Liver (tissue), 9 donors: ENCODE data around the gene GSE1. TPM values are rescaled to one million over a fixed set of nuclear protein-coding genes. Genes with fewer than 3 reads are reported as not detected.

ENCODE experiments used
- DNase-seq: peaks from one replicate; pipeline ENCODE4 v3.0.0-alpha.2; 2017; ENCODE audit warnings: low spot score
- H3K27ac ChIP-seq, 2 donors: one replicate each; pipeline ENCODE4 v1.7.0; 2013; ENCODE audit warnings: inconsistent platforms in 2 of 2, low read length in 2 of 2, control low read depth in 1 of 2, low read depth in 1 of 2, mild to moderate bottlenecking in 1 of 2
- H3K27me3 ChIP-seq, 4 donors: one replicate each; pipeline versions ENCODE4 v1.6.1 to v1.7.0; 2013; ENCODE audit warnings: low read length in 3 of 4, inconsistent platforms in 1 of 4, mild to moderate bottlenecking in 1 of 4, moderate library complexity in 1 of 4; ENCODE audit not compliant: control insufficient read depth in 4 of 4, insufficient read depth in 4 of 4
- H3K36me3 ChIP-seq, 4 donors: one replicate each; pipeline versions ENCODE4 v1.6.1 to v1.7.0; 2013; ENCODE audit warnings: low read length in 3 of 4, mild to moderate bottlenecking in 3 of 4, low read depth in 1 of 4, moderate library complexity in 1 of 4; ENCODE audit not compliant: control insufficient read depth in 4 of 4, insufficient read depth in 3 of 4
- H3K4me1 ChIP-seq, 4 donors: one replicate each; pipeline versions ENCODE4 v1.6.1 to v1.7.0; 2013; ENCODE audit warnings: low read length in 3 of 4, mild to moderate bottlenecking in 3 of 4, moderate library complexity in 1 of 4; ENCODE audit not compliant: control insufficient read depth in 4 of 4, insufficient read depth in 4 of 4
- H3K4me3 ChIP-seq, 3 donors: one replicate each; pipeline versions ENCODE4 v1.6.1 to v1.7.0; 2013; ENCODE audit warnings: low read length in 3 of 3, control low read depth in 1 of 3, low read depth in 1 of 3, mild to moderate bottlenecking in 1 of 3
- H3K9ac ChIP-seq, 2 donors: one replicate each; pipeline ENCODE4 v1.7.0; 2013; ENCODE audit warnings: low read length in 2 of 2, mild to moderate bottlenecking in 2 of 2, moderate library complexity in 2 of 2, control low read depth in 1 of 2, low read depth in 1 of 2
- H3K9me3 ChIP-seq, 4 donors: one replicate each; pipeline versions ENCODE4 v1.6.1 to v1.7.0; 2013; ENCODE audit warnings: low read length in 3 of 4; ENCODE audit not compliant: control insufficient read depth in 4 of 4
- CTCF ChIP-seq: fragments of 150-350 bp; IDR thresholded peaks from 2 replicates; pipeline ENCODE4 v1.5.1; 2017; ENCODE audit warnings: improper control_type of control experiment, low read depth, low read length; ENCODE audit not compliant: missing input control
- EGR1 ChIP-seq, 2 donors: IDR thresholded peaks; 2 replicates each; pipeline ENCODE4 v1.6.1; 2016 to 2018; ENCODE audit warnings: antibody characterized with exemption in 2 of 2, low read depth in 2 of 2
- FOXA1 ChIP-seq: IDR thresholded peaks from 2 replicates; pipeline ENCODE4 v1.6.1; 2016; ENCODE audit warnings: antibody characterized with exemption
- FOXA2 ChIP-seq: IDR thresholded peaks from 2 replicates; pipeline ENCODE4 v1.6.1; 2016; ENCODE audit warnings: antibody characterized with exemption
- GABPA ChIP-seq, 2 donors: IDR thresholded peaks in 1 of 2; conservative IDR thresholded peaks in 1 of 2; 2 replicates each; pipeline ENCODE4 v1.6.1; 2016; ENCODE audit warnings: antibody characterized with exemption in 2 of 2, mild to moderate bottlenecking in 1 of 2, moderate library complexity in 1 of 2
- HNF4A ChIP-seq, 2 donors: conservative IDR thresholded peaks; 2 replicates each; pipeline ENCODE4 v1.6.1; 2016; ENCODE audit warnings: antibody characterized with exemption in 2 of 2, mild to moderate bottlenecking in 2 of 2
- HNF4G ChIP-seq: IDR thresholded peaks from 2 replicates; pipeline ENCODE4 v1.6.1; 2016; ENCODE audit warnings: antibody characterized with exemption
- NR2F2 ChIP-seq: IDR thresholded peaks from 2 replicates; pipeline ENCODE4 v1.6.1; 2016; ENCODE audit warnings: antibody characterized with exemption
- RAD21 ChIP-seq, 2 donors: IDR thresholded peaks; 2 replicates each; pipeline ENCODE4 v1.6.1; 2016; ENCODE audit warnings: antibody characterized with exemption in 2 of 2, mild to moderate bottlenecking in 2 of 2
- REST ChIP-seq: IDR thresholded peaks from 2 replicates; pipeline ENCODE4 v1.6.1; 2016; ENCODE audit warnings: antibody characterized with exemption, mild to moderate bottlenecking
- ZBTB33 ChIP-seq: IDR thresholded peaks from 2 replicates; pipeline ENCODE4 v1.6.1; 2016; ENCODE audit warnings: antibody characterized with exemption
- WGBS: extraction: QIAGEN DNeasy Blood & Tissue Kit; methylation state at CpG from one replicate; pipeline ENCODE4 v1.1.7; 2013; 5-methylcytosine and 5-hydroxymethylcytosine counted together
- polyA plus RNA-seq, 2 donors: library from polyadenylated mRNA; stranded (reverse) in 1 of 2; unstranded in 1 of 2; fragments of 200-250 nt in 1 of 2; fragments of >200 nt in 1 of 2; fragmentation: Nextera tagmentation in 1 of 2; extraction: Ambion mirVana in 1 of 2; gene quantifications; one replicate each; pipeline versions ENCODE4 v1.2.1 to v1.2.3, GENCODE V29; 2013 to 2015
- total RNA-seq, 2 donors: library from RNA; depleted of rRNA; stranded (reverse); fragments of >200 nt; gene quantifications; one replicate each; pipeline ENCODE4 v1.2.3, GENCODE V29; 2014
- donor health status: healthy.
- donor health status: healthy.
- donor health status: healthy.
- donor health status: healthy.
- donor health status: healthy.

Gene GSE1
- total and polyA plus RNA-seq, 4 donors, result 9.9 to 37.7 (median 25.2) TPM

GRCh38 chr16:85607321-85607765, 5.8 kb upstream of the GSE1 start (continued):
- TF ChIP-seq REST (no peak), HNF4G (no peak), ZBTB33 (no peak)

GRCh38 chr16:85607796-85608514, 5.2 kb upstream of the GSE1 start:
- Histone ChIP-seq H3K4me3 (no peak overlapping the region), H3K36me3 (no peaks in the 10 kb centered on the region), H3K9ac (no peak overlapping the region), H3K27me3 (no peaks in the 10 kb centered on the region), H3K9me3 (no peaks in the 10 kb centered on the region), H3K4me1 (peaks cover 5 to 34% (median 16%) of the 10 kb centered on the region in 4 donors), H3K27ac (no peak overlapping the region)
- no peak for TF ChIP-seq HNF4A (conservative IDR thresholded peaks at IDR 0.05)
- no peak for TF ChIP-seq FOXA1
- no peak for TF ChIP-seq FOXA2
- TF ChIP-seq EGR1 (IDR thresholded peaks at IDR 0.05; ENCODE audit: low read depth in 2 of 2), result no peak
- no peak for TF ChIP-seq CTCF
- no peak for TF ChIP-seq RAD21 (IDR thresholded peaks at IDR 0.05)
- no peak for TF ChIP-seq NR2F2
- 84% methylated on average over 14 of the region's 14 CpGs for WGBS
- no peak for DNase-seq

GRCh38 chr16:85608515-85608885, 4.6 kb upstream of the GSE1 start:
- H3K27ac ChIP-seq, result no peak overlapping the region

More at GRCh38 chr16:85608515-85608885, 4.6 kb upstream of the GSE1 start:
- H3K27me3 ChIP-seq, result no peaks in the 10 kb centered on the region
- H3K4me1 ChIP-seq, result peaks cover 5 to 32% (median 16%) of the 10 kb centered on the region in 4 donors
- no peak for TF ChIP-seq RAD21 (IDR thresholded peaks at IDR 0.05)
- no peak for TF ChIP-seq GABPA (IDR thresholded peaks at IDR 0.05 in 1 of 2, conservative IDR thresholded peaks at IDR 0.05 in 1 of 2)
- no peak for DNase-seq
- no peak overlapping the region for H3K9ac ChIP-seq
- H3K9me3 ChIP-seq, result no peaks in the 10 kb centered on the region
- H3K36me3 ChIP-seq, result no peaks in the 10 kb centered on the region
- 72% methylated on average over 11 of the region's 11 CpGs for WGBS
- H3K4me3 ChIP-seq, result no peak overlapping the region
